Astrocyte (in vitro differentiated cells and primary cell): Measurements from ENCODE around the gene CLIP4. TPM values are rescaled to one million over a fixed set of nuclear protein-coding genes. Genes with fewer than 3 reads are reported as not detected.

Experiments
- DNase-seq: peaks from one replicate; pipeline ENCODE4 v3.0.0-alpha.2; 2010; ENCODE audit warnings: low read depth
- FAIRE-seq: peaks from 2 replicates; lab custom pipeline; 2011; peaks lifted over from hg19 to GRCh38; lab: Jason Lieb, UNC
- H2AFZ ChIP-seq: 2 replicates; pipeline ENCODE4 v1.6.0; 2012; ENCODE audit warnings: low read depth, low read length, inconsistent platforms
- H3K27ac ChIP-seq: 2 replicates; pipeline ENCODE4 v1.5.1; 2011; ENCODE audit warnings: low read depth, low read length, inconsistent platforms
- H3K27me3 ChIP-seq: 2 replicates; pipeline ENCODE4 v1.6.0; 2011; ENCODE audit warnings: low read length, inconsistent platforms; ENCODE audit not compliant: insufficient read depth
- H3K36me3 ChIP-seq: 2 replicates; pipeline ENCODE4 v1.5.1; 2011; ENCODE audit warnings: low read length, inconsistent platforms; ENCODE audit not compliant: insufficient read depth
- H3K4me1 ChIP-seq: 2 replicates; pipeline ENCODE4 v1.5.1; 2011; ENCODE audit warnings: low read length, inconsistent platforms; ENCODE audit not compliant: insufficient read depth
- H3K4me2 ChIP-seq: 2 replicates; pipeline ENCODE4 v1.6.0; 2012; ENCODE audit warnings: low read length, inconsistent platforms
- H3K4me3 ChIP-seq: 2 replicates; pipeline ENCODE4 v1.5.1; 2011; ENCODE audit warnings: low read depth, mild to moderate bottlenecking, low read length, inconsistent platforms; ENCODE audit not compliant: insufficient read depth
- H3K79me2 ChIP-seq: 2 replicates; pipeline ENCODE4 v1.6.0; 2012; ENCODE audit warnings: mild to moderate bottlenecking, low read length, inconsistent platforms; ENCODE audit not compliant: insufficient read depth
- H3K9ac ChIP-seq: 2 replicates; pipeline ENCODE4 v1.6.0; 2012; ENCODE audit warnings: mild to moderate bottlenecking, low read length, inconsistent platforms
- H3K9me3 ChIP-seq: 2 replicates; pipeline ENCODE4 v1.5.1; 2012; ENCODE audit warnings: low read depth, mild to moderate bottlenecking, low read length, inconsistent platforms; ENCODE audit not compliant: insufficient read depth
- H4K20me1 ChIP-seq: 2 replicates; pipeline ENCODE4 v1.6.0; 2012; ENCODE audit warnings: low read length, inconsistent platforms; ENCODE audit not compliant: insufficient read depth
- H3K27ac Mint-ChIP-seq: one replicate; pipeline ENCODE4 v1.8.0; 2021; ENCODE audit warnings: mild to moderate bottlenecking, mixed read lengths; ENCODE audit not compliant: unreplicated experiment
- H3K27me3 Mint-ChIP-seq: one replicate; pipeline ENCODE4 v1.8.0; 2021; ENCODE audit warnings: low read depth, mixed read lengths; ENCODE audit not compliant: unreplicated experiment
- H3K36me3 Mint-ChIP-seq: one replicate; pipeline ENCODE4 v1.8.0; 2021; ENCODE audit warnings: low read depth, mixed read lengths; ENCODE audit not compliant: unreplicated experiment
- H3K4me1 Mint-ChIP-seq: one replicate; pipeline ENCODE4 v1.8.0; 2021; ENCODE audit warnings: low read depth, mixed read lengths; ENCODE audit not compliant: unreplicated experiment
- H3K4me3 Mint-ChIP-seq: one replicate; pipeline ENCODE4 v1.8.0; 2021; ENCODE audit warnings: mild to moderate bottlenecking, moderate library complexity, mixed read lengths; ENCODE audit not compliant: unreplicated experiment
- H3K9me3 Mint-ChIP-seq: one replicate; pipeline ENCODE4 v1.8.0; 2021; ENCODE audit warnings: mild to moderate bottlenecking, mixed read lengths; ENCODE audit not compliant: unreplicated experiment
- CTCF ChIP-seq: IDR thresholded peaks from 2 replicates; pipeline ENCODE4 v1.5.1; 2011; ENCODE audit warnings: low read depth, mild to moderate bottlenecking, inconsistent platforms, low read length, moderate library complexity; ENCODE audit not compliant: insufficient read depth
- EZH2 ChIP-seq: IDR thresholded peaks from 2 replicates; pipeline ENCODE4 v1.6.1; 2012; ENCODE audit warnings: mild to moderate bottlenecking, low read length, inconsistent platforms; ENCODE audit not compliant: insufficient read depth
- total RNA-seq: library from RNA; stranded (reverse); gene quantifications from 2 replicates; pipeline ENCODE4 v1.2.1, GENCODE V29; 2021

CLIP4 gene
- total RNA-seq, 1 donor from 2014 or later, result 18.4 TPM

GRCh38 chr2:29193681-29194080 lies 78.5 kb downstream of the CLIP4 start:
- Histone ChIP-seq H3K4me2 (no peak overlapping the region), H3K4me3 (no peak overlapping the region), H3K27ac (no peak overlapping the region), H3K9ac (no peak overlapping the region), H3K27me3 (no peaks in the 10 kb centered on the region), H2AFZ (no peak overlapping the region), H3K79me2 (no peaks in the 10 kb centered on the region), H3K36me3 (no peaks in the 10 kb centered on the region), H4K20me1 (no peaks in the 10 kb centered on the region), H3K4me1 (peaks cover 11% of the 10 kb centered on the region), H3K9me3 (no peaks in the 10 kb centered on the region)
- FAIRE-seq (no peak), DNase-seq (no peak)
- no peak for TF ChIP-seq EZH2
- no peak for TF ChIP-seq CTCF
- Mint-ChIP-seq H3K9me3 (no peaks in the 10 kb centered on the region), H3K4me1 (peaks cover 2% of the 10 kb centered on the region), H3K4me3 (no peak overlapping the region), H3K27ac (no peak overlapping the region), H3K27me3 (no peaks in the 10 kb centered on the region), H3K36me3 (no peaks in the 10 kb centered on the region)

GRCh38 chr2:29195796-29196195 lies 80.6 kb downstream of the CLIP4 start:
- Histone ChIP-seq H3K79me2 (no peaks in the 10 kb centered on the region), H2AFZ (no peak overlapping the region), H3K4me3 (no peak overlapping the region), H3K9me3 (no peaks in the 10 kb centered on the region), H3K9ac (no peak overlapping the region), H3K36me3 (no peaks in the 10 kb centered on the region), H3K4me1 (peaks cover 11% of the 10 kb centered on the region), H3K27me3 (no peaks in the 10 kb centered on the region), H3K27ac (no peak overlapping the region), H3K4me2 (no peak overlapping the region), H4K20me1 (no peaks in the 10 kb centered on the region)
- no peak overlapping the region for H3K4me3 Mint-ChIP-seq
- no peaks in the 10 kb centered on the region for H3K36me3 Mint-ChIP-seq
- no peaks in the 10 kb centered on the region for H3K27me3 Mint-ChIP-seq
- peaks cover 2% of the 10 kb centered on the region for H3K4me1 Mint-ChIP-seq
- no peaks in the 10 kb centered on the region for H3K9me3 Mint-ChIP-seq
- no peak overlapping the region for H3K27ac Mint-ChIP-seq
- no peak for TF ChIP-seq CTCF
- TF ChIP-seq EZH2, result no peak
- DNase-seq, result peak; percentile 12
- FAIRE-seq, result peak; percentile 17
